ENCODE measurements around the gene SYNE1.

The SYNE1 gene

GRCh38 chr6:152293404-152293803 lies 343.8 kb downstream of the SYNE1 start:
- Histone ChIP-seq H4K20me1 (ENCODE audit: low read depth, low read length) (no peaks in the 10 kb centered on the region), H3K27ac (ENCODE audit: low read depth, low read length) (no peak overlapping the region), H3K4me2 (ENCODE audit: low read depth, low read length, poor library complexity, severe bottlenecking) (no peak overlapping the region), H3F3A (ENCODE audit: insufficient read depth) (peaks cover 11% of the 10 kb centered on the region), H3K4me3 (ENCODE audit: insufficient read depth, low read length, poor library complexity, severe bottlenecking) (no peak overlapping the region), H3K9ac (ENCODE audit: low read length) (no peak overlapping the region), H3K36me3 (ENCODE audit: low read length) (peaks cover 42% of the 10 kb centered on the region), H2AFZ (ENCODE audit: low read depth, low read length, severe bottlenecking) (no peak overlapping the region), H3K9me3 (ENCODE audit: insufficient read depth, low read length) (no peaks in the 10 kb centered on the region), H3K27me3 (ENCODE audit: low read length) (no peaks in the 10 kb centered on the region), H3K9me2 (replicated peaks; ENCODE audit: insufficient read depth, low read length) (no peaks in the 10 kb centered on the region), H3K79me2 (ENCODE audit: insufficient read depth, low read length) (peaks cover 41% of the 10 kb centered on the region)
- TF ChIP-seq, protein P1, sequence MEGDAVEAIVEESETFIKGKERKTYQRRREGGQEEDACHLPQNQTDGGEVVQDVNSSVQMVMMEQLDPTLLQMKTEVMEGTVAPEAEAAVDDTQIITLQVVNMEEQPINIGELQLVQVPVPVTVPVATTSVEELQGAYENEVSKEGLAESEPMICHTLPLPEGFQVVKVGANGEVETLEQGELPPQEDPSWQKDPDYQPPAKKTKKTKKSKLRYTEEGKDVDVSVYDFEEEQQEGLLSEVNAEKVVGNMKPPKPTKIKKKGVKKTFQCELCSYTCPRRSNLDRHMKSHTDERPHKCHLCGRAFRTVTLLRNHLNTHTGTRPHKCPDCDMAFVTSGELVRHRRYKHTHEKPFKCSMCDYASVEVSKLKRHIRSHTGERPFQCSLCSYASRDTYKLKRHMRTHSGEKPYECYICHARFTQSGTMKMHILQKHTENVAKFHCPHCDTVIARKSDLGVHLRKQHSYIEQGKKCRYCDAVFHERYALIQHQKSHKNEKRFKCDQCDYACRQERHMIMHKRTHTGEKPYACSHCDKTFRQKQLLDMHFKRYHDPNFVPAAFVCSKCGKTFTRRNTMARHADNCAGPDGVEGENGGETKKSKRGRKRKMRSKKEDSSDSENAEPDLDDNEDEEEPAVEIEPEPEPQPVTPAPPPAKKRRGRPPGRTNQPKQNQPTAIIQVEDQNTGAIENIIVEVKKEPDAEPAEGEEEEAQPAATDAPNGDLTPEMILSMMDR (IDR thresholded peaks at IDR 0.05; ENCODE audit: insufficient read depth, low read length, poor library complexity, severe bottlenecking) = no peak
- TF ChIP-seq EZH2phosphoT487 (conservative IDR thresholded peaks at IDR 0.05; ENCODE audit: low read length) = no peak

DNA sequence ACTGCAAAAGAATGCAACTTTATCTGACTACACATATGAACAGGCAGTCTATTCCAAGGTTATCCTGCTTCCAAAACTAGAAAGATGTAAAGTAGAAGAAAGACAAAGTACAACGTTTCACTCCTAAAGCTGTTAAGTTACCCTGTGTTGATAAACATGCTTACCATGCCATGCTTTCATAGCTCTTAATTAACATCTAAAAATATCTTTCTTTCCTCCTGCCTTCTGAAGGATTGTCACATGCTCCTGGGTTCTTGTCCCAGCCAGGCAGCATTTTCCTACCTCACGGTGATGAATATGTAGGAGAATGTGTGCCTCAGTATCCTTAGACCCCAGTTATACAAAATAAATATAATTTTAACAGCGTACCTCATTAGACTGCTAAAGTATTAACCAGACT lies 344.6 kb downstream of the SYNE1 start:
- Histone ChIP-seq H2AFZ (ENCODE audit: low read depth, low read length, severe bottlenecking) (no peak overlapping the region), H3K4me3 (ENCODE audit: insufficient read depth, low read length, poor library complexity, severe bottlenecking) (no peak overlapping the region), H3K9ac (ENCODE audit: low read length) (no peak overlapping the region), H3F3A (ENCODE audit: insufficient read depth) (peaks cover 3% of the 10 kb centered on the region; the same call in 1 of the 2 replicates), H3K36me3 (ENCODE audit: low read length) (peaks cover 46% of the 10 kb centered on the region), H3K27ac (ENCODE audit: low read depth, low read length) (no peak overlapping the region), H3K9me2 (replicated peaks; ENCODE audit: insufficient read depth, low read length) (no peaks in the 10 kb centered on the region), H3K9me3 (ENCODE audit: insufficient read depth, low read length) (no peaks in the 10 kb centered on the region), H3K79me2 (ENCODE audit: insufficient read depth, low read length) (peaks cover 32% of the 10 kb centered on the region), H4K20me1 (ENCODE audit: low read depth, low read length) (no peaks in the 10 kb centered on the region), H3K27me3 (ENCODE audit: low read length) (no peaks in the 10 kb centered on the region), H3K4me2 (ENCODE audit: low read depth, low read length, poor library complexity, severe bottlenecking) (no peak overlapping the region)
- TF ChIP-seq, protein P1 (IDR thresholded peaks at IDR 0.05; ENCODE audit: insufficient read depth, low read length, poor library complexity, severe bottlenecking) = no peak
- no peak for TF ChIP-seq EZH2phosphoT487 (conservative IDR thresholded peaks at IDR 0.05; ENCODE audit: low read length)

DNA sequence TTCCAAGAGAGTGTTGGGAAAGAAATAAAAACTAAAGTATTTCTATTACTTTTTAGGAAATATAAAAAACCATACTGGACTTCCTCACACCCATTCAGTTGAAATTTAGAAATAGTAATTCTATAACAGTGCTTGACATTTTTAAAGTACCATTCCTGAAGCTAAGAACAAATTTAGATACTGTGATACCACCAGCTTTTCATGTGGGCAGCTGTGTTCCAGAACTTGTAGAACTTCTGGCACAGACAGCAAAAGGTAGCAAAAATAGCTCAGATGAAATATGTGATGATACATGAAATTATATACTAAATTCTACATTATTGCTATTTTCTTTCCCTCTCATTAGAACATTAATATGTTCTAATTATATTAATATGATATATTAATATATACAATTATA lies 346.5 kb downstream of the SYNE1 start:
- peaks cover 14% of the 10 kb centered on the region for H3K79me2 ChIP-seq (ENCODE audit: insufficient read depth, low read length)
- H3K27me3 ChIP-seq (ENCODE audit: low read length) = no peaks in the 10 kb centered on the region
- H3F3A ChIP-seq (ENCODE audit: insufficient read depth) = no peaks in the 10 kb centered on the region; the same call in 1 of the 2 replicates
- no peak overlapping the region for H3K27ac ChIP-seq (ENCODE audit: low read depth, low read length)
- peaks cover 58% of the 10 kb centered on the region for H3K36me3 ChIP-seq (ENCODE audit: low read length)
- no peak overlapping the region for H3K4me2 ChIP-seq (ENCODE audit: low read depth, low read length, poor library complexity, severe bottlenecking)
- no peaks in the 10 kb centered on the region for H3K9me2 ChIP-seq (replicated peaks; ENCODE audit: insufficient read depth, low read length)
- no peak overlapping the region for H2AFZ ChIP-seq (ENCODE audit: low read depth, low read length, severe bottlenecking)
- H3K9me3 ChIP-seq (ENCODE audit: insufficient read depth, low read length) = no peaks in the 10 kb centered on the region
- no peak overlapping the region for H3K4me3 ChIP-seq (ENCODE audit: insufficient read depth, low read length, poor library complexity, severe bottlenecking)
- H4K20me1 ChIP-seq (ENCODE audit: low read depth, low read length) = no peaks in the 10 kb centered on the region
- TF ChIP-seq, protein P1 (IDR thresholded peaks at IDR 0.05; ENCODE audit: insufficient read depth, low read length, poor library complexity, severe bottlenecking) = no peak
- no peak for TF ChIP-seq EZH2phosphoT487 (conservative IDR thresholded peaks at IDR 0.05; ENCODE audit: low read length)
- H3K9ac ChIP-seq (ENCODE audit: low read length) = no peak overlapping the region

Data from SU-DHL-6 (cell line).